ENCODE measurements around the gene PCK1. TPM values are rescaled to one million over a fixed set of nuclear protein-coding genes. Genes with fewer than 3 reads are reported as not detected.

PCK1 gene
- total and polyA plus RNA-seq, 2 donors (not counting 3 experiments of a cell fraction or from before 2014, with no cell fraction given) = not detected

DNA sequence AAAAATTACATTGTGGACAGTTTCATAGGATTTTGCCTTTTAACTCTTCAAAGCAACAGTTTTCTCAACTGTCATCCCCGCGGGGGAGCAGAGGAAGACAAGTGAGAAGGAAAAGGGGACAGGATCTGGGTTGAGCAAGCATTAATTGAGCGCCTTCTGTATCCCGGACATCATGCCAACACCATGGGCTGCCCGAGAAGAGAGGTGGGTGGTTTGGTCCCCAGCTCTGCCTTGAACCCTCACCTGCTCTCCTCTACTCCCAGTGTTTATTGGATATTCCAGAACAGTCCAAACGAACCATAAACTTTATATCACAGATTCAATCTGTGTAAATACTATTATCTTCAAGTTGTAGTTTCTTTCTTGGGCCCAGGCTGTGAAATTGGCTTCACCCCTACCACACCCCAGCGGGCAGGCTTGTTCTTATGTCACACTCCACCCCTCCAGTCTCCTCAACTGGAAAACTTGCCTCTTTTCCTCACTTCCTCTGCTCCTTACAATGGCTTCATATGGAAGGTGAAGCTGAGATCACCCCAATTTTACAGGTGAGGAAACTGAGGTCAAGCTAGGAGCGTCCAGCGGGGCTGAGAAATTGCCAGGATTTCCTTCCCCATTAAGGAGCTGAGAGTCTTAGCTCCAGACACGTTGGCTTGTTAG is 6.0 kb downstream of the PCK1 start:
- POLR2A ChIA-PET = no interaction called here
- TF ChIP-seq GATA2 (IDR thresholded peaks at IDR 0.05; ENCODE audit: insufficient read depth, insufficient read length, low read depth, low read length) = no peak
- TF ChIP-seq JUN (IDR thresholded peaks at IDR 0.05; ENCODE audit: borderline replicate concordance, insufficient read depth, insufficient read length, low read depth) = no peak
- no peak for TF ChIP-seq EZH2 (IDR thresholded peaks at IDR 0.05; ENCODE audit: borderline replicate concordance, low read depth, low read length, severe bottlenecking)
- TF ChIP-seq, protein P1, sequence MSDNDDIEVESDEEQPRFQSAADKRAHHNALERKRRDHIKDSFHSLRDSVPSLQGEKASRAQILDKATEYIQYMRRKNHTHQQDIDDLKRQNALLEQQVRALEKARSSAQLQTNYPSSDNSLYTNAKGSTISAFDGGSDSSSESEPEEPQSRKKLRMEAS (IDR thresholded peaks at IDR 0.05; ENCODE audit: insufficient read depth, insufficient read length) = no peak
- no peak for TF ChIP-seq POLR2AphosphoS5 (IDR thresholded peaks at IDR 0.05; ENCODE audit: insufficient read depth, low read depth, low read length)
- TF ChIP-seq, protein P2, sequence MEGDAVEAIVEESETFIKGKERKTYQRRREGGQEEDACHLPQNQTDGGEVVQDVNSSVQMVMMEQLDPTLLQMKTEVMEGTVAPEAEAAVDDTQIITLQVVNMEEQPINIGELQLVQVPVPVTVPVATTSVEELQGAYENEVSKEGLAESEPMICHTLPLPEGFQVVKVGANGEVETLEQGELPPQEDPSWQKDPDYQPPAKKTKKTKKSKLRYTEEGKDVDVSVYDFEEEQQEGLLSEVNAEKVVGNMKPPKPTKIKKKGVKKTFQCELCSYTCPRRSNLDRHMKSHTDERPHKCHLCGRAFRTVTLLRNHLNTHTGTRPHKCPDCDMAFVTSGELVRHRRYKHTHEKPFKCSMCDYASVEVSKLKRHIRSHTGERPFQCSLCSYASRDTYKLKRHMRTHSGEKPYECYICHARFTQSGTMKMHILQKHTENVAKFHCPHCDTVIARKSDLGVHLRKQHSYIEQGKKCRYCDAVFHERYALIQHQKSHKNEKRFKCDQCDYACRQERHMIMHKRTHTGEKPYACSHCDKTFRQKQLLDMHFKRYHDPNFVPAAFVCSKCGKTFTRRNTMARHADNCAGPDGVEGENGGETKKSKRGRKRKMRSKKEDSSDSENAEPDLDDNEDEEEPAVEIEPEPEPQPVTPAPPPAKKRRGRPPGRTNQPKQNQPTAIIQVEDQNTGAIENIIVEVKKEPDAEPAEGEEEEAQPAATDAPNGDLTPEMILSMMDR (IDR thresholded peaks at IDR 0.05; ENCODE audit: extremely low read depth in 1 of 2, insufficient read depth in 1 of 2, low read depth in 1 of 2, low read length in 2 of 2) = no peak
- no peak for TF ChIP-seq FOS (IDR thresholded peaks at IDR 0.05; ENCODE audit: borderline replicate concordance, insufficient read depth, low read length)
- no peak for TF ChIP-seq MYC (IDR thresholded peaks at IDR 0.05; ENCODE audit: low read depth, low read length)
- TF ChIP-seq POLR2A (IDR thresholded peaks at IDR 0.05; ENCODE audit: low read depth, low read length) = no peak
- BruUV-seq (replicated peaks) = no TSS peak
- Histone ChIP-seq H3K36me3 (ENCODE audit: control insufficient read depth in 2 of 2, extremely low read depth in 1 of 2, insufficient read depth in 2 of 2, low read length in 2 of 2) (no peaks in the 10 kb centered on the region), H3K27ac (ENCODE audit: insufficient read depth, low read depth, low read length) (no peak overlapping the region), H3K79me2 (ENCODE audit: control insufficient read depth, insufficient read depth, low read length) (no peaks in the 10 kb centered on the region), H4K20me1 (replicated peaks; ENCODE audit: control insufficient read depth, extremely low read depth, insufficient read depth, low read length) (no peaks in the 10 kb centered on the region), H3K9me3 (replicated peaks; ENCODE audit: control insufficient read depth, insufficient read depth, low read length) (no peaks in the 10 kb centered on the region), H2AFZ (ENCODE audit: low read depth, low read length) (no peak overlapping the region), H3K4me2 (ENCODE audit: insufficient read depth, low read length) (no peak overlapping the region), H3K27me3 (ENCODE audit: control insufficient read depth in 2 of 2, insufficient read depth in 2 of 2, low read length in 2 of 2) (no peaks in the 10 kb centered on the region), H3K9me1 (replicated peaks; ENCODE audit: control insufficient read depth, extremely low read depth, insufficient read depth, low read length) (no peaks in the 10 kb centered on the region), H3K4me1 (ENCODE audit: control insufficient read depth, extremely low read depth, insufficient read depth, low read length) (no peaks in the 10 kb centered on the region), H3K9ac (replicated peaks; ENCODE audit: extremely low read depth, insufficient read depth, low read length) (no peak overlapping the region), H3K4me3 (replicated peaks in 1 of 3; ENCODE audit: insufficient read depth in 1 of 3, low read depth in 1 of 3, low read length in 3 of 3) (no peak overlapping the region)
- DNase-seq (ENCODE audit: low read depth, low spot score) = no peak
- dilution Hi-C loops (cut with MboI; ENCODE audit: extremely low pct_ligation_motif_present, low sequenced_read_pairs) (no loop called here), intact Hi-C loops (cut with micrococcal nuclease) (loop anchor here (1.0 kb wide), 1 partner anchor 15 kb away; no protein-coding TSS in a partner anchor)
- CTCF ChIA-PET = no interaction called here
- FAIRE-seq = no peak

All from endothelial cell of umbilical vein (primary cell).